H1 (cell line): Measurements from ENCODE around the gene MYO16. TPM values are rescaled to one million over a fixed set of nuclear protein-coding genes. Genes with fewer than 3 reads are reported as not detected.

ENCODE experiments used
- CTCF ChIA-PET: fragments of 300-600 bp; sonication (Branson Sonifier 250); formaldehyde crosslinking; loops from one replicate; lab custom pipeline; 2021; ENCODE audit not compliant: partially characterized antibody; lab: Charles Lee
- POLR2A ChIA-PET: fragments of 300-600 bp; sonication (Branson Sonifier 250); formaldehyde crosslinking; loops from one replicate; lab custom pipeline; 2021; ENCODE audit warnings: inconsistent platforms; ENCODE audit not compliant: partially characterized antibody; lab: Charles Lee
- DNase-seq, 2 experiments: peaks; one replicate each; pipeline versions ENCODE4 v3.0.0 to v3.0.0-alpha.2; 2010 to 2022; ENCODE audit warnings: low spot score in 2 of 2, low read depth in 1 of 2, mixed read lengths in 1 of 2
- FAIRE-seq: peaks from 2 replicates; lab custom pipeline; 2011; peaks lifted over from hg19 to GRCh38; lab: Jason Lieb, UNC
- H2AFZ ChIP-seq: 2 replicates; pipeline ENCODE4 v1.8.1; 2012; ENCODE audit warnings: low read length, inconsistent platforms
- H2AK5ac ChIP-seq: 2 replicates; pipeline ENCODE4 v1.6.1; 2013; ENCODE audit warnings: low read depth, low read length
- H2BK120ac ChIP-seq: replicated peaks from 2 replicates; pipeline ENCODE3; 2013; ENCODE audit warnings: low read depth, low read length, inconsistent platforms
- H2BK12ac ChIP-seq: 2 replicates; pipeline ENCODE4 v1.6.1; 2013; ENCODE audit warnings: low read depth, low read length
- H2BK15ac ChIP-seq: 2 replicates; pipeline ENCODE4 v1.6.1; 2013; ENCODE audit warnings: low read length
- H2BK20ac ChIP-seq: 2 replicates; pipeline ENCODE4 v1.6.1; 2013; ENCODE audit warnings: low read length
- H2BK5ac ChIP-seq: 2 replicates; pipeline ENCODE4 v1.6.1; 2013; ENCODE audit warnings: low read depth, low read length
- H3K14ac ChIP-seq: 2 replicates; pipeline ENCODE4 v1.6.1; 2013; ENCODE audit warnings: inconsistent platforms; ENCODE audit not compliant: insufficient read length
- H3K18ac ChIP-seq: 2 replicates; pipeline ENCODE4 v1.6.1; 2013; ENCODE audit warnings: low read length; ENCODE audit errors: extremely low read depth
- H3K23ac ChIP-seq: 2 replicates; pipeline ENCODE4 v1.6.1; 2013; ENCODE audit warnings: inconsistent platforms; ENCODE audit not compliant: insufficient read length
- H3K23me2 ChIP-seq: 2 replicates; pipeline ENCODE4 v1.6.1; 2013; ENCODE audit warnings: low read depth, low read length
- H3K27ac ChIP-seq: 2 replicates; pipeline ENCODE4 v1.6.1; 2011; ENCODE audit warnings: low read depth, low read length, inconsistent platforms
- H3K27me3 ChIP-seq, 4 experiments: replicated peaks in 1 of 4; 1 replicate in 1 of 4; 2 replicates in 3 of 4; pipeline versions ENCODE4 v1.6.1 to v1.8.1; 2011 to 2013; ENCODE audit warnings: low read length in 3 of 4, mild to moderate bottlenecking in 3 of 4, inconsistent platforms in 2 of 4, mixed read lengths in 2 of 4, moderate library complexity in 1 of 4; ENCODE audit not compliant: control insufficient read depth in 3 of 4, insufficient read depth in 3 of 4; ENCODE audit errors: extremely low read depth in 1 of 4
- H3K36me3 ChIP-seq, 4 experiments: 2 replicates each; pipeline versions ENCODE4 v1.6.1 to v1.8.1; 2011 to 2013; ENCODE audit warnings: mild to moderate bottlenecking in 4 of 4, low read length in 3 of 4, moderate library complexity in 2 of 4, control low read depth in 1 of 4, inconsistent platforms in 1 of 4; ENCODE audit not compliant: insufficient read depth in 4 of 4, control insufficient read depth in 2 of 4
- H3K4ac ChIP-seq: replicated peaks from 2 replicates; pipeline ENCODE3; 2013; ENCODE audit warnings: low read length, low read depth, mixed read lengths, inconsistent platforms; ENCODE audit not compliant: insufficient read length
- H3K4me1 ChIP-seq, 4 experiments: replicated peaks in 1 of 4; 1 replicate in 1 of 4; 2 replicates in 3 of 4; pipeline versions ENCODE4 v1.6.1 to v1.8.1; 2011 to 2013; ENCODE audit warnings: low read length in 3 of 4, inconsistent platforms in 2 of 4, mixed read lengths in 1 of 4; ENCODE audit not compliant: insufficient read depth in 4 of 4, control insufficient read depth in 3 of 4
- H3K4me2 ChIP-seq, 2 experiments: 2 replicates each; pipeline versions ENCODE4 v1.6.1 to v1.8.1; 2011 to 2013; ENCODE audit warnings: low read depth in 2 of 2, low read length in 2 of 2, control low read depth in 1 of 2, inconsistent platforms in 1 of 2, mild to moderate bottlenecking in 1 of 2; ENCODE audit not compliant: insufficient read depth in 1 of 2
- H3K4me3 ChIP-seq, 4 experiments: fragments of 200-600, 300-600 bp in 1 of 4; sonication (generic), shearing (Covaris generic), sonication (Bioruptor Twin) in 1 of 4; 2 replicates each; pipeline versions ENCODE4 v1.5.1 to v1.8.1; 2011 to 2016; ENCODE audit warnings: low read length in 4 of 4, low read depth in 3 of 4, control low read depth in 2 of 4, inconsistent platforms in 2 of 4, mild to moderate bottlenecking in 2 of 4, mixed read lengths in 1 of 4, moderate library complexity in 1 of 4; ENCODE audit not compliant: insufficient read depth in 2 of 4; ENCODE audit errors: extremely low read depth in 1 of 4
- H3K56ac ChIP-seq: replicated peaks from 2 replicates; pipeline ENCODE3; 2013; ENCODE audit warnings: low read depth, mild to moderate bottlenecking, mixed read lengths, low read length, inconsistent platforms; ENCODE audit not compliant: insufficient read length
- H3K79me1 ChIP-seq: 2 replicates; pipeline ENCODE4 v1.6.1; 2013; ENCODE audit warnings: low read depth, low read length, control low read depth
- H3K79me2 ChIP-seq, 2 experiments: 2 replicates each; pipeline versions ENCODE4 v1.6.1 to v1.8.1; 2012 to 2013; ENCODE audit warnings: low read length in 2 of 2, mild to moderate bottlenecking in 2 of 2, inconsistent platforms in 1 of 2; ENCODE audit not compliant: insufficient read depth in 2 of 2, control insufficient read depth in 1 of 2
- H3K9ac ChIP-seq, 4 experiments: replicated peaks in 1 of 4; 1 replicate in 1 of 4; 2 replicates in 3 of 4; pipeline versions ENCODE4 v1.6.1 to v1.8.1; 2011 to 2013; ENCODE audit warnings: low read depth in 3 of 4, low read length in 3 of 4, control low read depth in 2 of 4, mild to moderate bottlenecking in 2 of 4, moderate library complexity in 2 of 4, inconsistent platforms in 1 of 4; ENCODE audit errors: extremely low read depth in 1 of 4
- H3K9me3 ChIP-seq, 2 experiments: 2 replicates each; pipeline versions ENCODE4 v1.6.1 to v1.8.1; 2012 to 2013; ENCODE audit warnings: mild to moderate bottlenecking in 2 of 2, moderate library complexity in 2 of 2, control low read depth in 1 of 2, inconsistent platforms in 1 of 2, low read depth in 1 of 2, low read length in 1 of 2, mixed read lengths in 1 of 2; ENCODE audit not compliant: insufficient read depth in 2 of 2
- H4K20me1 ChIP-seq, 2 experiments: replicated peaks in 1 of 2; 2 replicates each; pipeline versions ENCODE3 to v1.8.1; 2011 to 2013; ENCODE audit warnings: inconsistent platforms in 2 of 2, low read length in 2 of 2, mild to moderate bottlenecking in 1 of 2; ENCODE audit not compliant: insufficient read depth in 2 of 2, control insufficient read depth in 1 of 2
- H4K5ac ChIP-seq: 2 replicates; pipeline ENCODE4 v1.6.1; 2013; ENCODE audit warnings: low read length, low read depth, mixed read lengths, inconsistent platforms; ENCODE audit not compliant: insufficient read length
- H4K8ac ChIP-seq: 2 replicates; pipeline ENCODE4 v1.8.0; 2013; ENCODE audit warnings: mild to moderate bottlenecking, moderate library complexity, low read length, inconsistent platforms; ENCODE audit not compliant: insufficient read depth; ENCODE audit errors: extremely low read depth
- H4K91ac ChIP-seq: replicated peaks from 2 replicates; pipeline ENCODE3; 2013; ENCODE audit warnings: low read length, mixed read lengths, inconsistent platforms; ENCODE audit not compliant: insufficient read length
- CEBPB ChIP-seq: IDR thresholded peaks from 2 replicates; pipeline ENCODE4 v1.6.1; 2012; ENCODE audit warnings: low read depth, low read length
- NRF1 ChIP-seq: IDR thresholded peaks from 2 replicates; pipeline ENCODE4 v1.6.1; 2011; ENCODE audit warnings: mild to moderate bottlenecking, low read depth, low read length, improper control_type of control experiment
- WGBS, 2 experiments: shearing (Covaris generic) in 1 of 2; methylation state at CpG; one replicate each; pipeline versions ENCODE4 v1.1.6 to v1.1.7; 2013 to 2015; ENCODE audit warnings: low lambda C conversion rate in 2 of 2, mixed read lengths in 2 of 2, inconsistent platforms in 1 of 2, low coverage in 1 of 2, missing lambda C conversion rate in 1 of 2; ENCODE audit not compliant: insufficient replicate concordance in 2 of 2, insufficient coverage in 1 of 2, insufficient read length in 1 of 2; ENCODE audit errors: extremely low coverage in 1 of 2, missing lambda C conversion rate in 1 of 2; 5-methylcytosine and 5-hydroxymethylcytosine counted together
- polyA plus RNA-seq, 7 experiments: library from polyadenylated mRNA; depleted of rRNA in 3 of 7; stranded (reverse) in 5 of 7; unstranded in 2 of 7; fragments of >200 nt in 5 of 7; fragments of 200-250 nt in 2 of 7; gene quantifications; 1 replicate in 5 of 7; 2 replicates in 1 of 7; 4 replicates in 1 of 7; pipeline versions ENCODE4 v1.2.1 to v1.2.3, GENCODE V29; 2011 to 2013; ENCODE audit warnings: missing spikeins in 2 of 7, mixed read lengths in 2 of 7
- total RNA-seq: library from RNA; stranded (reverse); fragmentation: NEBNext Ultra II Directional; extraction: Animal tissue kit (Norgen Biotek cat#: 25700); gene quantifications from 2 replicates; pipeline ENCODE4 v1.2.1, GENCODE V29; 2021

MYO16 gene
- total and polyA plus RNA-seq, 2 of the 8 experiments (the other 6 are each of a cell fraction or from before 2014, with no cell fraction given), result 0.02 to 0.22 TPM

GRCh38 chr13:109256866-109257760, 627.7 kb downstream of the MYO16 start:
- no peak overlapping the region for H3K9ac ChIP-seq
- no peaks in the 10 kb centered on the region for H3K79me2 ChIP-seq
- H4K91ac ChIP-seq, result no peak overlapping the region
- no peak overlapping the region for H3K56ac ChIP-seq
- no peak overlapping the region for H3K4me3 ChIP-seq
- H2BK20ac ChIP-seq, result no peak overlapping the region
- H3K9me3 ChIP-seq, result peaks cover 0 to 4% of the 10 kb centered on the region in 2 experiments; a peak in 1 of 4 replicates
- no peak overlapping the region for H4K5ac ChIP-seq
- WGBS, 2 experiments, result 56% methylated on average over 3 of the region's 3 CpGs; no CpG with 5 or more reads in 1 of the 2 experiments
- CTCF ChIA-PET, result interaction anchor here (0.6 to 1.0 kb wide), 2 partner anchors 10 to 245 kb away, joined by 3 to 4 read pairs; no protein-coding TSS in a partner anchor
- H3K14ac ChIP-seq, result no peak overlapping the region
- no peak overlapping the region for H2AFZ ChIP-seq
- H3K4me1 ChIP-seq, result no peaks in the 10 kb centered on the region; a peak in 1 of 7 replicates
- POLR2A ChIA-PET, result interaction anchor here (0.7 kb wide), 1 partner anchor 61 kb away, joined by 3 read pairs; no protein-coding TSS in a partner anchor
- no peak overlapping the region for H2AK5ac ChIP-seq
- H3K4ac ChIP-seq, result no peak overlapping the region
- H3K23me2 ChIP-seq, result no peaks in the 10 kb centered on the region; the same call in 1 of the 2 replicates
- no peaks in the 10 kb centered on the region for H4K20me1 ChIP-seq
- no peak overlapping the region for H2BK15ac ChIP-seq
- H3K36me3 ChIP-seq, result no peaks in the 10 kb centered on the region
- H2BK120ac ChIP-seq, result no peak overlapping the region
- H2BK12ac ChIP-seq, result no peak overlapping the region
- H3K23ac ChIP-seq, result no peak overlapping the region
- TF ChIP-seq NRF1, result no peak
- 0 out of 2 replicates have a peak, but pooled peaks have one; percentile 72 for TF ChIP-seq CEBPB
- H2BK5ac ChIP-seq, result no peak overlapping the region
- H3K4me2 ChIP-seq, result no peak overlapping the region; a peak in 1 of 4 replicates
- no peaks in the 10 kb centered on the region for H3K27me3 ChIP-seq
- no peak overlapping the region for H4K8ac ChIP-seq
- no peak for DNase-seq
- H3K79me1 ChIP-seq, result no peaks in the 10 kb centered on the region
- no peak overlapping the region for H3K27ac ChIP-seq
- H3K18ac ChIP-seq, result no peak overlapping the region
- no peak for FAIRE-seq
